SK-N-SH (cell line): ENCODE data around the gene SELENOM. TPM values are rescaled to one million over a fixed set of nuclear protein-coding genes. Genes with fewer than 3 reads are reported as not detected.

ENCODE experiments used
- CTCF ChIA-PET: fragments of 300-600, 350-600 bp; formaldehyde crosslinking; extraction: SDS; loops from one replicate; lab custom pipeline; 2021; lab: Yijun Ruan, JAX
- POLR2A ChIA-PET: fragments of 350-600 bp; sonication (Branson Sonifier 250); formaldehyde crosslinking; extraction: SDS; loops from one replicate; lab custom pipeline; 2020; ENCODE audit warnings: antibody characterized with exemption, inconsistent platforms; lab: Yijun Ruan, JAX
- DNase-seq: peaks from one replicate; pipeline ENCODE4 v3.0.0; 2012
- H2AFZ ChIP-seq: fragments of 200-600 bp; sonication (generic); 2 replicates; pipeline ENCODE4 v1.8.1; 2016; ENCODE audit warnings: antibody characterized with exemption, mild to moderate bottlenecking, low read depth
- H3F3A ChIP-seq: fragments of 200-600 bp; sonication (generic); replicated peaks from 2 replicates; pipeline ENCODE3; 2016; ENCODE audit warnings: antibody characterized with exemption, mild to moderate bottlenecking; ENCODE audit not compliant: insufficient read depth
- H3K27ac ChIP-seq, 2 experiments: fragments of 200-500 bp in 1 of 2; fragments of 200-600 bp in 1 of 2; sonication (Bioruptor generic) in 1 of 2; sonication (generic), shearing (Covaris generic) in 1 of 2; 2 replicates each; pipeline versions ENCODE4 v1.5.1 to v1.6.1; 2014 to 2016; ENCODE audit warnings: low read depth in 2 of 2, inconsistent platforms in 1 of 2, low read length in 1 of 2, mild to moderate bottlenecking in 1 of 2, mixed read lengths in 1 of 2
- H3K27me3 ChIP-seq: fragments of 200-600 bp; sonication (generic), shearing (Covaris generic); 2 replicates; pipeline ENCODE4 v1.6.1; 2016; ENCODE audit warnings: mixed run types; ENCODE audit not compliant: insufficient read depth
- H3K36me3 ChIP-seq, 2 experiments: fragments of 200-500 bp in 1 of 2; fragments of 200-600 bp in 1 of 2; sonication (Bioruptor generic) in 1 of 2; sonication (generic) in 1 of 2; replicated peaks in 1 of 2; 2 replicates each; pipeline versions ENCODE3 to v1.5.1; 2014 to 2016; ENCODE audit warnings: low read length in 1 of 2, mild to moderate bottlenecking in 1 of 2; ENCODE audit not compliant: insufficient read depth in 2 of 2, control insufficient read depth in 1 of 2
- H3K4me1 ChIP-seq, 2 experiments: fragments of 200-500 bp in 1 of 2; fragments of 200-600 bp in 1 of 2; sonication (Bioruptor generic) in 1 of 2; sonication (generic), shearing (Covaris generic) in 1 of 2; 2 replicates each; pipeline versions ENCODE4 v1.5.1 to v1.6.1; 2014 to 2016; ENCODE audit warnings: low read depth in 1 of 2, low read length in 1 of 2, mixed run types in 1 of 2; ENCODE audit not compliant: insufficient read depth in 2 of 2, control insufficient read depth in 1 of 2
- H3K4me2 ChIP-seq: fragments of 200-600 bp; sonication (generic), shearing (Covaris generic); 2 replicates; pipeline ENCODE4 v1.6.1; 2017; ENCODE audit warnings: mixed run types
- H3K4me3 ChIP-seq, 2 experiments: fragments of 200-500 bp in 1 of 2; fragments of 200-600 bp in 1 of 2; sonication (Bioruptor generic) in 1 of 2; sonication (generic), shearing (Covaris generic) in 1 of 2; 2 replicates each; pipeline versions ENCODE4 v1.5.1 to v1.8.1; 2014 to 2016; ENCODE audit warnings: low read depth in 2 of 2, inconsistent platforms in 1 of 2, low read length in 1 of 2, mild to moderate bottlenecking in 1 of 2, mixed read lengths in 1 of 2, moderate library complexity in 1 of 2
- H3K79me2 ChIP-seq: fragments of 200-600 bp; sonication (generic); 2 replicates; pipeline ENCODE4 v1.8.1; 2017; ENCODE audit warnings: mild to moderate bottlenecking; ENCODE audit not compliant: insufficient read depth
- H3K9ac ChIP-seq: fragments of 200-600 bp; sonication (generic); 2 replicates; pipeline ENCODE4 v1.6.1; 2017; ENCODE audit warnings: mixed run types
- H3K9me2 ChIP-seq: fragments of 200-600 bp; sonication (generic); 2 replicates; pipeline ENCODE4 v1.6.1; 2017; ENCODE audit warnings: mixed run types
- H3K9me3 ChIP-seq: fragments of 200-600 bp; sonication (generic); 2 replicates; pipeline ENCODE4 v1.6.1; 2017; ENCODE audit warnings: mixed run types, mild to moderate bottlenecking, moderate library complexity
- H4K20me1 ChIP-seq: fragments of 200-600 bp; sonication (generic); 2 replicates; pipeline ENCODE4 v1.6.1; 2017; ENCODE audit warnings: mild to moderate bottlenecking, mixed run types; ENCODE audit not compliant: insufficient read depth
- EZH2phosphoT487 ChIP-seq: fragments of 200-600 bp; sonication (generic); IDR thresholded peaks from 2 replicates; pipeline ENCODE4 v1.6.1; 2017; ENCODE audit warnings: low read depth, mixed run types, mild to moderate bottlenecking, antibody characterized with exemption, moderate library complexity, borderline replicate concordance
- FOSL2 ChIP-seq: IDR thresholded peaks from 2 replicates; pipeline ENCODE4 v1.4.0; 2012; ENCODE audit warnings: low read depth, mild to moderate bottlenecking, moderate library complexity, borderline replicate concordance
- FOXJ3 ChIP-seq: sonication (generic); formaldehyde crosslinking; IDR thresholded peaks from 2 replicates; pipeline ENCODE4 v1.5.1; 2020; ENCODE audit warnings: mild to moderate bottlenecking, missing genetic modification reagents
- GATA2 ChIP-seq: sonication (generic); formaldehyde crosslinking; IDR thresholded peaks from 2 replicates; pipeline ENCODE4 v1.5.0; 2020; ENCODE audit warnings: mild to moderate bottlenecking, missing genetic modification reagents
- MXI1 ChIP-seq: IDR thresholded peaks from 2 replicates; pipeline ENCODE4 v1.6.1; 2012; ENCODE audit warnings: mild to moderate bottlenecking, low read depth, low read length, improper control_type of control experiment
- NFIC ChIP-seq: IDR thresholded peaks from 2 replicates; pipeline ENCODE4 v1.4.0; 2012; ENCODE audit warnings: borderline replicate concordance
- TAF1 ChIP-seq: IDR thresholded peaks from 2 replicates; pipeline ENCODE4 v1.6.1; 2012; ENCODE audit warnings: low read depth, mild to moderate bottlenecking, low read length, moderate library complexity, borderline replicate concordance
- ZBTB33 ChIP-seq: IDR thresholded peaks from 2 replicates; pipeline ENCODE4 v1.4.0; 2012; ENCODE audit warnings: low read depth, borderline replicate concordance
- WGBS: methylation state at CpG from one replicate; pipeline ENCODE4 v1.1.6; 2017; ENCODE audit warnings: low lambda C conversion rate; 5-methylcytosine and 5-hydroxymethylcytosine counted together
- polyA plus RNA-seq, 3 experiments: library from polyadenylated mRNA; depleted of rRNA; stranded (reverse); fragments of >200 nt; gene quantifications; 2 replicates each; pipeline ENCODE4 v1.2.3, GENCODE V29; 2012
- TF ChIP-seq, protein P1 (sequence below): IDR thresholded peaks from 2 replicates; pipeline ENCODE4; 2012
- TF ChIP-seq, protein P2 (sequence below): IDR thresholded peaks from 2 replicates; pipeline ENCODE4 v1.4.0; 2012; ENCODE audit warnings: low read depth, borderline replicate concordance
- TF ChIP-seq, protein P3 (sequence below): fragments of 150-350 bp; IDR thresholded peaks from 2 replicates; pipeline ENCODE4 v1.6.1; 2017; ENCODE audit warnings: antibody characterized with exemption, low read length, low read depth, borderline replicate concordance

SELENOM gene
- polyA plus RNA-seq, 1 of the 3 experiments (the other 2 are of a cell fraction), result 117 TPM

- WGBS, result 95% methylated on average over 25 of the region's 27 CpGs
- POLR2A ChIA-PET, result no interaction called here
Observed at GRCh38 chr22:31096657-31097279, 10.6 kb downstream of the SELENOM start.

More at GRCh38 chr22:31096657-31097279, 10.6 kb downstream of the SELENOM start:
- peaks cover 10% of the 10 kb centered on the region for H3F3A ChIP-seq
- H3K9ac ChIP-seq, result no peak overlapping the region
- peaks cover 12 to 31% of the 10 kb centered on the region in 2 experiments for H3K36me3 ChIP-seq
- H4K20me1 ChIP-seq, result no peaks in the 10 kb centered on the region
- CTCF ChIA-PET, result interaction anchor here (1.0 to 1.9 kb wide), 3 partner anchors 11 to 177 kb away, joined by 3 to 19 read pairs (median 6); partner anchors contain the start of gene SELENOM
- H3K27ac ChIP-seq, result no peak overlapping the region
- no peak for DNase-seq
- no peak for TF ChIP-seq EZH2phosphoT487
- TF ChIP-seq GATA2, result no peak
- TF ChIP-seq, protein P1, sequence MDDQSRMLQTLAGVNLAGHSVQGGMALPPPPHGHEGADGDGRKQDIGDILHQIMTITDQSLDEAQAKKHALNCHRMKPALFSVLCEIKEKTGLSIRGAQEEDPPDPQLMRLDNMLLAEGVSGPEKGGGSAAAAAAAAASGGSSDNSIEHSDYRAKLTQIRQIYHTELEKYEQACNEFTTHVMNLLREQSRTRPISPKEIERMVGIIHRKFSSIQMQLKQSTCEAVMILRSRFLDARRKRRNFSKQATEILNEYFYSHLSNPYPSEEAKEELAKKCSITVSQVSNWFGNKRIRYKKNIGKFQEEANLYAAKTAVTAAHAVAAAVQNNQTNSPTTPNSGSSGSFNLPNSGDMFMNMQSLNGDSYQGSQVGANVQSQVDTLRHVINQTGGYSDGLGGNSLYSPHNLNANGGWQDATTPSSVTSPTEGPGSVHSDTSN, result no peak
- no peak for TF ChIP-seq TAF1
- no peak for TF ChIP-seq MXI1
- no peak for TF ChIP-seq ZBTB33
- TF ChIP-seq, protein P2, sequence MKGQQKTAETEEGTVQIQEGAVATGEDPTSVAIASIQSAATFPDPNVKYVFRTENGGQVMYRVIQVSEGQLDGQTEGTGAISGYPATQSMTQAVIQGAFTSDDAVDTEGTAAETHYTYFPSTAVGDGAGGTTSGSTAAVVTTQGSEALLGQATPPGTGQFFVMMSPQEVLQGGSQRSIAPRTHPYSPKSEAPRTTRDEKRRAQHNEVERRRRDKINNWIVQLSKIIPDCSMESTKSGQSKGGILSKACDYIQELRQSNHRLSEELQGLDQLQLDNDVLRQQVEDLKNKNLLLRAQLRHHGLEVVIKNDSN, result no peak
- TF ChIP-seq FOSL2, result no peak
- no peak for TF ChIP-seq NFIC
- TF ChIP-seq, protein P3, sequence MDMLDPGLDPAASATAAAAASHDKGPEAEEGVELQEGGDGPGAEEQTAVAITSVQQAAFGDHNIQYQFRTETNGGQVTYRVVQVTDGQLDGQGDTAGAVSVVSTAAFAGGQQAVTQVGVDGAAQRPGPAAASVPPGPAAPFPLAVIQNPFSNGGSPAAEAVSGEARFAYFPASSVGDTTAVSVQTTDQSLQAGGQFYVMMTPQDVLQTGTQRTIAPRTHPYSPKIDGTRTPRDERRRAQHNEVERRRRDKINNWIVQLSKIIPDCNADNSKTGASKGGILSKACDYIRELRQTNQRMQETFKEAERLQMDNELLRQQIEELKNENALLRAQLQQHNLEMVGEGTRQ, result no peak
- TF ChIP-seq FOXJ3 (CRISPR knock-in tag), result no peak
- no peak overlapping the region for H3K4me2 ChIP-seq
- no peaks in the 10 kb centered on the region for H3K9me2 ChIP-seq
- no peaks in the 10 kb centered on the region for H3K9me3 ChIP-seq
- H3K4me1 ChIP-seq, result no peaks in the 10 kb centered on the region; a peak in 1 of 4 replicates
- no peaks in the 10 kb centered on the region for H3K27me3 ChIP-seq
- no peak overlapping the region for H2AFZ ChIP-seq
- H3K4me3 ChIP-seq, result no peak overlapping the region
- no peaks in the 10 kb centered on the region for H3K79me2 ChIP-seq
